H9 (cell line): ENCODE measurements around the gene CCDC60. TPM values are rescaled to one million over a fixed set of nuclear protein-coding genes. Genes with fewer than 3 reads are reported as not detected.
A peak's percentile ranks its signal among the peaks of the same experiment; 100 is the strongest.

Source experiments
- DNase-seq: peaks from one replicate; pipeline ENCODE4 v3.0.0-alpha.2; 2017
- H2AFZ ChIP-seq: one replicate; pipeline ENCODE4 v1.6.1; 2013; ENCODE audit warnings: mild to moderate bottlenecking, low read length, control low read depth, moderate library complexity
- H2AK5ac ChIP-seq: 2 replicates; pipeline ENCODE4 v1.6.1; 2013; ENCODE audit warnings: low read length, control low read depth, mixed read lengths; ENCODE audit not compliant: insufficient read length
- H2BK120ac ChIP-seq: one replicate; pipeline ENCODE4 v1.6.1; 2013; ENCODE audit warnings: low read depth, mild to moderate bottlenecking, low read length, control low read depth, inconsistent platforms; ENCODE audit not compliant: poor library complexity, severe bottlenecking
- H2BK12ac ChIP-seq: 2 replicates; pipeline ENCODE4 v1.6.1; 2013; ENCODE audit warnings: low read length, control low read depth, mixed read lengths, low read depth; ENCODE audit not compliant: insufficient read length
- H2BK15ac ChIP-seq: 2 replicates; pipeline ENCODE4 v1.6.1; 2013; ENCODE audit warnings: low read depth, low read length, control low read depth
- H2BK20ac ChIP-seq: one replicate; pipeline ENCODE4 v1.6.1; 2013; ENCODE audit warnings: low read depth, mild to moderate bottlenecking, low read length, control low read depth, inconsistent platforms; ENCODE audit not compliant: poor library complexity, severe bottlenecking
- H2BK5ac ChIP-seq: 2 replicates; pipeline ENCODE4 v1.6.1; 2013; ENCODE audit warnings: low read length, control low read depth, mixed read lengths; ENCODE audit not compliant: insufficient read length
- H3K14ac ChIP-seq: 2 replicates; pipeline ENCODE4 v1.6.1; 2013; ENCODE audit warnings: low read length, control low read depth; ENCODE audit not compliant: insufficient read depth
- H3K18ac ChIP-seq: 2 replicates; pipeline ENCODE4 v1.6.1; 2013; ENCODE audit warnings: low read depth, mild to moderate bottlenecking, mixed read lengths, low read length, control low read depth; ENCODE audit not compliant: insufficient read length
- H3K23ac ChIP-seq: 2 replicates; pipeline ENCODE4 v1.6.1; 2013; ENCODE audit warnings: low read length, control low read depth, mixed read lengths, low read depth; ENCODE audit not compliant: insufficient read length
- H3K23me2 ChIP-seq: 2 replicates; pipeline ENCODE4 v1.6.1; 2013; ENCODE audit warnings: low read depth, mild to moderate bottlenecking, mixed read lengths, low read length, control low read depth; ENCODE audit not compliant: insufficient read length, poor library complexity, severe bottlenecking
- H3K27ac ChIP-seq: 2 replicates; pipeline ENCODE4 v1.5.1; 2013; ENCODE audit warnings: low read length, control low read depth, mixed read lengths, low read depth; ENCODE audit not compliant: insufficient read length
- H3K27me3 ChIP-seq: 2 replicates; pipeline ENCODE4 v1.6.1; 2013; ENCODE audit warnings: low read length, control low read depth, inconsistent platforms; ENCODE audit not compliant: insufficient read depth
- H3K4ac ChIP-seq: 2 replicates; pipeline ENCODE4 v1.6.1; 2013; ENCODE audit warnings: low read depth, mild to moderate bottlenecking, control low read depth, inconsistent platforms, low read length, moderate library complexity
- H3K4me1 ChIP-seq: 2 replicates; pipeline ENCODE4 v1.6.1; 2013; ENCODE audit warnings: low read length, control low read depth, inconsistent platforms; ENCODE audit not compliant: insufficient read depth
- H3K4me2 ChIP-seq: 2 replicates; pipeline ENCODE4 v1.6.1; 2013; ENCODE audit warnings: low read length, control low read depth, mixed read lengths; ENCODE audit not compliant: insufficient read length, insufficient read depth
- H3K56ac ChIP-seq: 2 replicates; pipeline ENCODE4 v1.6.1; 2013; ENCODE audit warnings: low read depth, mild to moderate bottlenecking, mixed read lengths, low read length, control low read depth; ENCODE audit not compliant: insufficient read length
- H3K79me1 ChIP-seq: 2 replicates; pipeline ENCODE4 v1.6.1; 2013; ENCODE audit warnings: low read depth, mild to moderate bottlenecking, moderate library complexity, low read length, control low read depth, inconsistent platforms; ENCODE audit not compliant: insufficient read depth, poor library complexity, severe bottlenecking
- H3K79me2 ChIP-seq: 2 replicates; pipeline ENCODE4 v1.6.1; 2013; ENCODE audit warnings: low read length, control low read depth, inconsistent platforms; ENCODE audit not compliant: insufficient read depth
- H3K9ac ChIP-seq: 2 replicates; pipeline ENCODE4 v1.6.1; 2013; ENCODE audit warnings: low read length, control low read depth, mixed read lengths; ENCODE audit not compliant: insufficient read length; ENCODE audit errors: extremely low read depth
- H3K9me3 ChIP-seq: one replicate; pipeline ENCODE4 v1.6.1; 2013; ENCODE audit warnings: low read depth, low read length, inconsistent platforms; ENCODE audit not compliant: control insufficient read depth
- H3T11ph ChIP-seq: one replicate; pipeline ENCODE4 v1.6.1; 2013; ENCODE audit warnings: mild to moderate bottlenecking, low read length, control low read depth, inconsistent platforms
- H4K20me1 ChIP-seq: one replicate; pipeline ENCODE4 v1.6.1; 2013; ENCODE audit not compliant: control insufficient read depth, insufficient read length, insufficient read depth
- H4K5ac ChIP-seq: 2 replicates; pipeline ENCODE4 v1.6.1; 2013; ENCODE audit warnings: low read depth, mild to moderate bottlenecking, mixed read lengths, low read length, control low read depth; ENCODE audit not compliant: insufficient read length
- H4K8ac ChIP-seq: replicated peaks from 2 replicates; pipeline ENCODE4 v1.6.1; 2013; ENCODE audit warnings: low read length, control low read depth, mixed read lengths, low read depth; ENCODE audit not compliant: insufficient read length
- H4K91ac ChIP-seq: 2 replicates; pipeline ENCODE4 v1.6.1; 2013; ENCODE audit warnings: low read depth, mild to moderate bottlenecking, moderate library complexity, mixed read lengths, low read length, control low read depth; ENCODE audit not compliant: insufficient read length
- H3K27ac Mint-ChIP-seq, 3 experiments: 2 replicates in 2 of 3; 3 replicates in 1 of 3; pipeline ENCODE4 v1.8.0; 2020 to 2021; ENCODE audit warnings: mixed read lengths in 3 of 3, mild to moderate bottlenecking in 1 of 3, moderate library complexity in 1 of 3
- H3K27me3 Mint-ChIP-seq: 2 replicates; pipeline ENCODE4 v1.8.0; 2021; ENCODE audit warnings: low read depth, mild to moderate bottlenecking, moderate library complexity, mixed read lengths
- H3K36me3 Mint-ChIP-seq, 3 experiments: 2 replicates in 2 of 3; 3 replicates in 1 of 3; pipeline ENCODE4 v1.8.0; 2020 to 2021; ENCODE audit warnings: low read depth in 3 of 3, mixed read lengths in 3 of 3; ENCODE audit not compliant: insufficient read depth in 1 of 3
- H3K4me1 Mint-ChIP-seq, 2 experiments: 2 replicates each; pipeline ENCODE4 v1.8.0; 2020; ENCODE audit warnings: mixed read lengths in 2 of 2
- H3K4me3 Mint-ChIP-seq, 2 experiments: 2 replicates in 1 of 2; 3 replicates in 1 of 2; pipeline ENCODE4 v1.8.0; 2020 to 2021; ENCODE audit warnings: mild to moderate bottlenecking in 2 of 2, mixed read lengths in 2 of 2, moderate library complexity in 1 of 2
- H3K9me3 Mint-ChIP-seq, 2 experiments: 2 replicates in 1 of 2; 3 replicates in 1 of 2; pipeline ENCODE4 v1.8.0; 2020; ENCODE audit warnings: mild to moderate bottlenecking in 2 of 2, mixed read lengths in 2 of 2, moderate library complexity in 1 of 2
- WGBS: extraction: QIAGEN DNeasy Blood & Tissue Kit; methylation state at CpG from one replicate; pipeline ENCODE4 v1.1.7; 2013; ENCODE audit warnings: missing lambda C conversion rate, low lambda C conversion rate, mixed read lengths; ENCODE audit not compliant: insufficient read length; ENCODE audit errors: extremely low coverage; 5-methylcytosine and 5-hydroxymethylcytosine counted together
- total RNA-seq: library from RNA; stranded (reverse); gene quantifications from 2 replicates; pipeline ENCODE4 v1.2.1, GENCODE V29; 2021
- TF ChIP-seq, protein P1 (sequence below): fragments of 200-600 bp; sonication (generic); conservative IDR thresholded peaks from 3 replicates; pipeline ENCODE4 v1.8.0; 2021; ENCODE audit warnings: antibody characterized with exemption, mild to moderate bottlenecking

CCDC60 gene
- total RNA-seq, 1 experiment from 2014 or later: 0.44 TPM

DNA sequence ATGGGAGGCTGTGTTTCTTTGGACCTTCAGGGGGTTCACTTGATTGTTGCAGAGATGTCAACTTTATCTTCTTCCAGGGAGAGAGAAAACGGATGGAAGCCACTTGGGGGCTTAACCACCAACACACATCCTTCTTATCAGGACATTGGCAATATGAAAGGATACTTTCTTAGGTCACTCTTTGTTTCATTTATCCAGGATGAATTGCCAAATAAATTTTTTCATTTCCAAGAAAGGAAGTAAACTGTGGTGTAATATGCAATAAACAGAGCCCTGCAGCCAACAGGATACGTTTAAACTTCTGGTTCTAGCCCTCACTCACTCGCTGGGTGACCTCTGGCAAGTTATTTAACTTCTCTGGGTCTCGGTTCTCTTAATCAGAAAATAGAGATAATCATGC, 77.8 kb downstream of the CCDC60 start:
- Histone ChIP-seq H3T11ph (no peak overlapping the region), H3K4me2 (no peak overlapping the region), H3K9ac (no peak overlapping the region), H2BK12ac (no peak overlapping the region), H2BK15ac (no peak overlapping the region), H3K23ac (no peak overlapping the region), H2AFZ (no peak overlapping the region), H3K23me2 (no peaks in the 10 kb centered on the region), H3K4me1 (no peaks in the 10 kb centered on the region), H3K79me1 (no peaks in the 10 kb centered on the region), H4K91ac (no peak overlapping the region), H4K5ac (no peak overlapping the region), H3K14ac (no peak overlapping the region), H3K56ac (no peak overlapping the region), H2AK5ac (no peak overlapping the region), H3K18ac (no peak overlapping the region), H2BK5ac (no peak overlapping the region), H3K27ac (no peak overlapping the region), H3K4ac (no peak overlapping the region), H3K79me2 (no peaks in the 10 kb centered on the region), H3K9me3 (no peaks in the 10 kb centered on the region), H4K20me1 (no peaks in the 10 kb centered on the region), H3K27me3 (no peaks in the 10 kb centered on the region), H4K8ac (no peak overlapping the region), H2BK20ac (peak overlapping the region; percentile 27), H2BK120ac (no peak overlapping the region)
- WGBS: no CpG with 5 or more reads among the region's 4 CpGs
- DNase-seq: no peak
- Mint-ChIP-seq H3K9me3 (no peaks in the 10 kb centered on the region; a peak in 1 of 5 replicates), H3K27ac (no peak overlapping the region), H3K4me1 (peaks cover 20 to 25% of the 10 kb centered on the region in 2 experiments), H3K4me3 (no peak overlapping the region), H3K27me3 (peaks cover 19% of the 10 kb centered on the region), H3K36me3 (peaks cover 0 to 2% (median 0%) of the 10 kb centered on the region in 3 experiments; a peak in 1 of 7 replicates)
- TF ChIP-seq, protein P1, sequence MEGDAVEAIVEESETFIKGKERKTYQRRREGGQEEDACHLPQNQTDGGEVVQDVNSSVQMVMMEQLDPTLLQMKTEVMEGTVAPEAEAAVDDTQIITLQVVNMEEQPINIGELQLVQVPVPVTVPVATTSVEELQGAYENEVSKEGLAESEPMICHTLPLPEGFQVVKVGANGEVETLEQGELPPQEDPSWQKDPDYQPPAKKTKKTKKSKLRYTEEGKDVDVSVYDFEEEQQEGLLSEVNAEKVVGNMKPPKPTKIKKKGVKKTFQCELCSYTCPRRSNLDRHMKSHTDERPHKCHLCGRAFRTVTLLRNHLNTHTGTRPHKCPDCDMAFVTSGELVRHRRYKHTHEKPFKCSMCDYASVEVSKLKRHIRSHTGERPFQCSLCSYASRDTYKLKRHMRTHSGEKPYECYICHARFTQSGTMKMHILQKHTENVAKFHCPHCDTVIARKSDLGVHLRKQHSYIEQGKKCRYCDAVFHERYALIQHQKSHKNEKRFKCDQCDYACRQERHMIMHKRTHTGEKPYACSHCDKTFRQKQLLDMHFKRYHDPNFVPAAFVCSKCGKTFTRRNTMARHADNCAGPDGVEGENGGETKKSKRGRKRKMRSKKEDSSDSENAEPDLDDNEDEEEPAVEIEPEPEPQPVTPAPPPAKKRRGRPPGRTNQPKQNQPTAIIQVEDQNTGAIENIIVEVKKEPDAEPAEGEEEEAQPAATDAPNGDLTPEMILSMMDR: no peak
